Pancreas (tissue), 10 donors: ENCODE data around the gene BCL3. TPM values are rescaled to one million over a fixed set of nuclear protein-coding genes. Genes with fewer than 3 reads are reported as not detected.

Source experiments
- ATAC-seq, 4 donors: fragments of 200-7000 bp; cut with Tn5 transposase; one replicate each; pipeline versions ENCODE4 v1.8.0 to v1.9.1; 2020; ENCODE audit warnings: mild to moderate bottlenecking in 4 of 4, moderate library complexity in 4 of 4
- DNase-seq, 6 donors: peaks; one replicate each; pipeline ENCODE4 v3.0.0-alpha.2; 2020
- FAIRE-seq: peaks from 2 replicates; lab custom pipeline; 2012; peaks lifted over from hg19 to GRCh38; lab: Jason Lieb, UNC
- H3K27ac ChIP-seq, 4 donors: fragments of 200-600 bp; sonication (generic); 1 replicate in 3 of 4; 2 replicates in 1 of 4; pipeline versions ENCODE4 v1.5.0 to v1.8.0; 2020
- H3K27me3 ChIP-seq, 4 donors: fragments of 200-600 bp; one replicate each; pipeline ENCODE4 v1.8.0; 2021
- H3K36me3 ChIP-seq, 3 donors: fragments of 200-600 bp; sonication (generic) in 1 of 3; one replicate each; pipeline versions ENCODE4 v1.5.0 to v1.8.0; 2020 to 2021
- H3K4me1 ChIP-seq, 3 donors: fragments of 200-600 bp; one replicate each; pipeline ENCODE4 v1.8.0; 2021
- H3K4me3 ChIP-seq, 4 donors: fragments of 200-600 bp; sonication (generic) in 2 of 4; one replicate each; pipeline versions ENCODE4 v1.5.0 to v1.8.0; 2020 to 2021
- H3K9me3 ChIP-seq, 4 donors: fragments of 200-600 bp; one replicate each; pipeline ENCODE4 v1.8.0; 2021
- WGBS, 2 donors: extraction: QIAGEN DNeasy Blood & Tissue Kit; methylation state at CpG; one replicate each; pipeline ENCODE4 v1.1.7; 2013; 5-methylcytosine and 5-hydroxymethylcytosine counted together
- intact Hi-C, 3 donors: fragments of 100-400 bp; cut with DNase I; formaldehyde crosslinking; loops; one replicate each; pipeline versions ENCODE4 v1.11.1 to v1.14.2; 2022
- polyA plus RNA-seq, 2 donors: library from polyadenylated mRNA; stranded (reverse); fragments of 200-250 nt; gene quantifications; one replicate each; pipeline ENCODE4 v1.2.3, GENCODE V29; 2013
- total RNA-seq, 6 donors: library from RNA; stranded (reverse); fragmentation: NEBNext Ultra II Directional in 4 of 6; extraction: Animal tissue kit (Norgen Biotek cat#: 25700) in 4 of 6; gene quantifications; one replicate each; pipeline versions ENCODE4 v1.2.1 to v1.2.4, GENCODE V29; 2021 to 2023
- TF ChIP-seq, protein P1 (sequence below), 4 donors: fragments of 200-600 bp; sonication (generic) in 3 of 4; IDR thresholded peaks; one replicate each; pipeline versions ENCODE4 v1.5.0 to v1.8.0; 2021; ENCODE audit warnings: antibody characterized with exemption in 4 of 4
- donor health status: healthy with polysubstance abuse.
- donor health status: DM: no; HTN: no; CAD: no; lungs with moderate emphysema.
- donor health status: DM: no; HTN: no; CAD: no.
- donor health status: control.
- donor health status: control.
- donor health status: Bipolar disorder and iron deficiency.
- donor health status: DM: yes; HTN: yes; CAD: no.
- donor health status: DM: no; HTN: no; CAD: no.
- donor health status: DM: no; HTN: no; CAD: no.
- donor health status: DM: yes; HTN: yes; CAD: no.

Gene BCL3
- total and polyA plus RNA-seq, 8 donors: 13.9 to 113 (median 36.5) TPM

DNA sequence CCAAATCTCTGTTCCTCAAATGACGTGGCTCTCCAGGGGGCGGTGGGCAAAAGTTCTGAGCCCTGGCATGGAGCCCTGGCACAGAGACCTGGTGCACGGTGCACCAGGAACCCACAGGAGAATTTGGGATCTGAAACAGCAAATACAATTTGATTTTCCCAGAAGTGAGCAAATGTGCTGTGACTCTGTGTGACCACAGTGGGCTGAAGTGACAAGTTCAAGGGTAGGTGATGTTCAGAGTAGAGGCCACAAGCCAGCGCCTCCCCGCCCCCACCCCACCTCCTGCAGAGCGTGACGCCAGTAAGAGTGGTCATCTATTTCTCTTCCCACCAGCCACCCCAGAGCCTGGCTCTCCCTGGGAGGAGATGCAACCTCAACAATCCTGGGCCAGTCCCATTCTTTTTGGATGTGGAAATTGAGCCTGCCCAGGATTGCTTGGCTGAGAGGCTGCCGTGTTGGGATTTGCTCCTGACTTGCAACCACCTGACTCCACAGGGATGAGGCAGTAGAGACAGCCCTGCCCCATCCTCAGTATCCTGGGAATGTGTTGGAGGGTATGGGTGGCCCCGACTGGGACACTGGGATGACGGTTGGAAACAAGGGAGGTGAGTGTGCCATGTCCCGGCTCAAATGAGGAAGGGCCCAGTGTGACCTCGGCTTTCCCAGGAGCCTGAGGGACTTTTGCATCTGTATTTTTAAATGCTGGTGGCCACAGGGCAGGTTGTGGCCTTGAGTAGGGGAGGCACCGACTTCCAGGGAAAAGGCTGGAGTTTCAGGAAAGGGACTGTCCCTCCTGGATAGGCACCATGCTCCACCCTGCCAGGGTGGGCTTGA lies 11.1 kb upstream of the BCL3 start:
- Histone ChIP-seq H3K27ac (peak overlapping the region; percentile 59 to 87 (median 70)), H3K9me3 (no peaks in the 10 kb centered on the region), H3K36me3 (no peaks in the 10 kb centered on the region), H3K27me3 (no peaks in the 10 kb centered on the region), H3K4me1 (peaks cover 4 to 49% (median 31%) of the 10 kb centered on the region in 3 donors), H3K4me3 (peak overlapping the region in 1 of 4 donors; percentile 22)
- TF ChIP-seq, protein P1, sequence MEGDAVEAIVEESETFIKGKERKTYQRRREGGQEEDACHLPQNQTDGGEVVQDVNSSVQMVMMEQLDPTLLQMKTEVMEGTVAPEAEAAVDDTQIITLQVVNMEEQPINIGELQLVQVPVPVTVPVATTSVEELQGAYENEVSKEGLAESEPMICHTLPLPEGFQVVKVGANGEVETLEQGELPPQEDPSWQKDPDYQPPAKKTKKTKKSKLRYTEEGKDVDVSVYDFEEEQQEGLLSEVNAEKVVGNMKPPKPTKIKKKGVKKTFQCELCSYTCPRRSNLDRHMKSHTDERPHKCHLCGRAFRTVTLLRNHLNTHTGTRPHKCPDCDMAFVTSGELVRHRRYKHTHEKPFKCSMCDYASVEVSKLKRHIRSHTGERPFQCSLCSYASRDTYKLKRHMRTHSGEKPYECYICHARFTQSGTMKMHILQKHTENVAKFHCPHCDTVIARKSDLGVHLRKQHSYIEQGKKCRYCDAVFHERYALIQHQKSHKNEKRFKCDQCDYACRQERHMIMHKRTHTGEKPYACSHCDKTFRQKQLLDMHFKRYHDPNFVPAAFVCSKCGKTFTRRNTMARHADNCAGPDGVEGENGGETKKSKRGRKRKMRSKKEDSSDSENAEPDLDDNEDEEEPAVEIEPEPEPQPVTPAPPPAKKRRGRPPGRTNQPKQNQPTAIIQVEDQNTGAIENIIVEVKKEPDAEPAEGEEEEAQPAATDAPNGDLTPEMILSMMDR (IDR thresholded peaks at IDR 0.05): no peak
- DNase-seq: peak in 3 of 6 donors; percentile 60 to 62 (median 61)
- ATAC-seq: no peak
- FAIRE-seq: no peak
- WGBS, 2 donors: 53 to 55% methylated on average over 13 of the region's 13 CpGs
- intact Hi-C loops: no loop called here

DNA sequence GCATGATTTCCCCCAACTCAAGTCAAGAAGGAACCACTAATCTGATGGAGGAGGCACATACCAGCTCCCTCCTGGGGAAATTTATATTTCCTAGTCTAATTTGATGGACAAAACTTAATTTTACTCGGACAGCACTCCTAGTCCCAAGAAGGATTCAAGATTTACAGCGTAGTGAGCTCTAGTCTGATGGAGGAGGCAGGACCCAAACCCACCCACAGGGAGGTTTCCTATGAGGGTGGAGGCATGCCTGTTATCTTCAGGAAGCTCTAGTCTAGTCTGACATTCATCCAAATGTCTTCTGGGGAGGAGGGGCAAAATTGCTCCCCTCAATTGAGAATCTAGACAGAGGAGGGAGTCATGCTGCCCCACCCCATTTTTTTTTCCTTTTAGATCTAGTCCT lies 10.4 kb upstream of the BCL3 start:
- no peak for FAIRE-seq
- intact Hi-C loops: no loop called here
- H3K36me3 ChIP-seq: no peaks in the 10 kb centered on the region
- no peaks in the 10 kb centered on the region for H3K9me3 ChIP-seq
- no peak for ATAC-seq
- H3K4me1 ChIP-seq: peaks cover 11 to 56% (median 37%) of the 10 kb centered on the region in 3 donors
- TF ChIP-seq, protein P1 (IDR thresholded peaks at IDR 0.05): no peak
- 80 to 87% methylated on average over 2 of the region's 2 CpGs for WGBS, 2 donors
- H3K27me3 ChIP-seq: no peaks in the 10 kb centered on the region
- DNase-seq: no peak
- H3K27ac ChIP-seq: peak overlapping the region; percentile 59 to 87 (median 70)
- H3K4me3 ChIP-seq: peak overlapping the region in 1 of 4 donors; percentile 22

DNA sequence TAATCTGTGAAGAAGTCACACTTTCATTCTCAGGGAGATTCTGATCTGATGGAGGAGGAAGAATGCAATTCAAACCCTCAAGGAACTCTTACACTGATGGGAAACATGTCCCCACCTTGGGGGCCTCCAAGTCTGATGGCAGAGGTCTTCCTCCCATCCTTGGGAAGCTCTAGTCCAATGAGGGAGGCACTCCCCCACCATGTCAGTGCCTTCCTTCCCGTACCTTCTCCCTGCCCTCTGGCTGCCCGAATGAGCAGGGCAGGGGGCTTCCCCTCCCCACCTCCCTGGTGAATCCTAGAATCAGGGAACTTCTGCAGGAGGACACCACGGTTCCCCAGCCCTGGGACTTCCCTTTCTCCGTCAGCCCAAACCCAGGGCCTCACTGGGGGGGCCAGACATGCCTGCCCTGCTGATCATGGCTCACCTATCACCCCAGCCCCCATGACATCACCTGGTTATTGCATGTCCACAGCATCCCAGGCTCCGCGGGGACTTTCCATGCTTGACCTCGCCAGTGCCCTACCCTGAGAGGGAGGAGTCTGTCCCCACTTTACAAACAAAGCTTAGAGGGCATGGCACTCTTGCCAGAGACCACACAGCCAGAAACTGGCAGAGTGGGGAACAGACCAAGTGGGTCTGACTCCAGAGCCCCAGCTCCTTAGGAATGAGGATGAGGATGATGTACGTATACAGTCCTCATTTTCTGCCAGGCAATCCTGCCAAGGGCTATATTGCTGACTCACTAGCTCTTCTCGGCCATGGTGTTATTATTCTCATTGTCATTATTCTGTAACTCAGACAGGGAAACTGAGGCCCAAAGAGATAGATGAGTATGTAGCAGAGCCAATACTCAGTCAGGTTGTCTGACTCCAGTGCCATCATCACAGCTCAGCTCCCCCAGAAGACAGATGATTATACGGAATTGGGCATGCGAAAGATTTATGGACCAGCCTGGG lies 9.6 kb upstream of the BCL3 start:
- Histone ChIP-seq H3K4me3 (peak overlapping the region in 1 of 4 donors; percentile 9), H3K9me3 (no peaks in the 10 kb centered on the region), H3K27ac (peak overlapping the region in 3 of 4 donors; percentile 65 to 87 (median 74)), H3K4me1 (peaks cover 19 to 64% (median 45%) of the 10 kb centered on the region in 3 donors), H3K27me3 (no peaks in the 10 kb centered on the region), H3K36me3 (no peaks in the 10 kb centered on the region)
- FAIRE-seq (no peak), DNase-seq (peak in 5 of 6 donors; percentile 48 to 80 (median 65)), ATAC-seq (peak in 2 of 4 donors; percentile 20 to 35)
- 45 to 46% methylated on average over 11 of the region's 11 CpGs for WGBS, 2 donors
- intact Hi-C loops: no loop called here
- TF ChIP-seq, protein P1 (IDR thresholded peaks at IDR 0.05): no peak

DNA sequence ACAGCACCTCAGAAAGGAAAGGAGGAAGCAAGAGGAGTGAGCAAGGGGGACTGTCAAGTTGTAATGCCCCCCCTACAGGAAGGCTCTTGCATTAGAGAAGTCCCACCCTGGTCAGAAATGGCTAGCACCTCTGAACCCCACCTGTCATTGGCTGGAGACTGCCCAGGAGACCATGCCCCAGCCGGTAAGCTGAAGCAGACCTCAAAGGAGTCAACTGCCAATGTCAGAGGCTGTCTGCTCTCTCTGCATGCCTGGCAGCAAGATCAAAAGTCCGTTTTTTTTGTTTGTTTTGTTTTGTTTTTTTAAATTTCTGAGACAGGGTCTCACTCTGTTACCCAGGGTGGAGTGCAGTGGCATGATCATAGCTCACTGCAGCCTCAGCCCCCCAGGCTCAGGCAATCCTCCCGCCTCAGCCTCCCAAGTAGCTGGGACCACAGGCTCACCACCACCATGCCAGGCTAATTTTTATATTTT lies 8.1 kb upstream of the BCL3 start:
- Histone ChIP-seq H3K27ac (peak overlapping the region; percentile 5 to 89 (median 67)), H3K4me3 (no peak overlapping the region), H3K4me1 (peaks cover 22 to 77% (median 47%) of the 10 kb centered on the region in 3 donors), H3K9me3 (no peaks in the 10 kb centered on the region), H3K27me3 (no peaks in the 10 kb centered on the region), H3K36me3 (no peaks in the 10 kb centered on the region)
- TF ChIP-seq, protein P1 (IDR thresholded peaks at IDR 0.05): no peak
- ATAC-seq (no peak), DNase-seq (peak in 2 of 6 donors; percentile 13 to 38), FAIRE-seq (no peak)
- 34 to 37% methylated on average over 3 of the region's 3 CpGs for WGBS, 2 donors
- intact Hi-C loops: no loop called here
